DOHH2 (cell line): Measurements from ENCODE around the gene ZC3H12C.

Experiments
- EZH2phosphoT487 ChIP-seq: fragments of 200-600 bp; sonication (generic); IDR thresholded peaks from 2 replicates; pipeline ENCODE4 v1.6.1; 2017; ENCODE audit warnings: borderline replicate concordance, mild to moderate bottlenecking, antibody characterized with exemption, low read length, moderate library complexity, mixed read lengths
- TF ChIP-seq, protein P1 (sequence below): fragments of 200-600 bp; sonication (generic); IDR thresholded peaks from one replicate; pipeline ENCODE4 v1.5.1; 2014; ENCODE audit warnings: antibody characterized with exemption, mild to moderate bottlenecking, low read depth, low read length; ENCODE audit not compliant: poor library complexity, severe bottlenecking

DNA sequence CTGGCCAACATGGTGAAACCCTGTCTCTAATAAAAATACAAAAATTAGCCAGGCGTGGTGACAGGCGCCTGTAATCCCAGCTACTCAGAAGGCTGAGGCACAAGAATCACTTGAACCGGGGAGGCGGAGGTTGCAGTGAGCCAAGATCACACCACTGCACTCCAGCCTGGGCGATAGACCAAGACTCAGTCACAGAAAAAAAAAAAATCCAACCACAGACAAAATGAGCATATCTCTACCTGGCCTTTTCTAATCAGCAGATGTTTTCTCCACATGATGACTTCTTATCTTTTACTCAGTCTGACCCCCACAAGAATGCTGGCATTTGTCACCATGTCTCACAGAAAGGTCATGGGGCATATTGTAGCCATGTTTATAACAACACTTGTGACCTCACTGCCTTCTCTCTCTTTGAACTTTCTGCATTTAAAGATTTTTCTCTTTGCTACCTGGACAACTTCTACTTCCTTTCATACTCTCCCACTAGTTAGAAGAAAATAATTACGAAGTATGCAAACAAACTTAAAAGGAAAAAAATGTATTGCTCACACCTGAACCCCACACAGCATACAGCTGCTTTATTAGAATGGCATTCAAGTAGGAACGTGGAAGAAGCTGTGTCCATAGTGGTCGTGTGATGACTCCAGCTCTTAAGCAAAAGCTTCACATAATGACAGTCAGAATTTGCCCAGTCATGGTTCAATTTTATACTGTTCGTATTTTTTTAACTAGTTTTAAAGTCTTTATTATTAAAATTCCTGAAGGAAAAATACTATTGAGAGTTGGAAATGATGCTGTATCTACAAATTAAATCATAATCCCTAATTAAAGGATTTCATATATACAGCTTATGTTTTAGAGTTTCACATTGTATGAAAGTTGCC lies 65.4 kb downstream of the ZC3H12C start:
- TF ChIP-seq, protein P1, sequence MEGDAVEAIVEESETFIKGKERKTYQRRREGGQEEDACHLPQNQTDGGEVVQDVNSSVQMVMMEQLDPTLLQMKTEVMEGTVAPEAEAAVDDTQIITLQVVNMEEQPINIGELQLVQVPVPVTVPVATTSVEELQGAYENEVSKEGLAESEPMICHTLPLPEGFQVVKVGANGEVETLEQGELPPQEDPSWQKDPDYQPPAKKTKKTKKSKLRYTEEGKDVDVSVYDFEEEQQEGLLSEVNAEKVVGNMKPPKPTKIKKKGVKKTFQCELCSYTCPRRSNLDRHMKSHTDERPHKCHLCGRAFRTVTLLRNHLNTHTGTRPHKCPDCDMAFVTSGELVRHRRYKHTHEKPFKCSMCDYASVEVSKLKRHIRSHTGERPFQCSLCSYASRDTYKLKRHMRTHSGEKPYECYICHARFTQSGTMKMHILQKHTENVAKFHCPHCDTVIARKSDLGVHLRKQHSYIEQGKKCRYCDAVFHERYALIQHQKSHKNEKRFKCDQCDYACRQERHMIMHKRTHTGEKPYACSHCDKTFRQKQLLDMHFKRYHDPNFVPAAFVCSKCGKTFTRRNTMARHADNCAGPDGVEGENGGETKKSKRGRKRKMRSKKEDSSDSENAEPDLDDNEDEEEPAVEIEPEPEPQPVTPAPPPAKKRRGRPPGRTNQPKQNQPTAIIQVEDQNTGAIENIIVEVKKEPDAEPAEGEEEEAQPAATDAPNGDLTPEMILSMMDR = no peak
- no peak for TF ChIP-seq EZH2phosphoT487
